CD4-positive, alpha-beta T cell treated with Interleukin-21 for 1 hour (primary cell): ENCODE measurements around the gene HCAR3.

ENCODE experiments used
- DNase-seq: peaks from one replicate; pipeline ENCODE4 v3.0.0-alpha.2; 2020

HCAR3 gene

GRCh38 chr12:122665759-122666158 is 50.9 kb downstream of the HCAR3 start:
- no peak for DNase-seq

GRCh38 chr12:122665349-122665748 is 51.3 kb downstream of the HCAR3 start:
- no peak for DNase-seq
